SK-N-SH (cell line): ENCODE results near the gene CNKSR2. TPM values are rescaled to one million over a fixed set of nuclear protein-coding genes. Genes with fewer than 3 reads are reported as not detected.

Experiments
- CTCF ChIA-PET: fragments of 300-600, 350-600 bp; formaldehyde crosslinking; extraction: SDS; loops from one replicate; lab custom pipeline; 2021; lab: Yijun Ruan, JAX
- POLR2A ChIA-PET: fragments of 350-600 bp; sonication (Branson Sonifier 250); formaldehyde crosslinking; extraction: SDS; loops from one replicate; lab custom pipeline; 2020; ENCODE audit warnings: antibody characterized with exemption, inconsistent platforms; lab: Yijun Ruan, JAX
- DNase-seq: peaks from one replicate; pipeline ENCODE4 v3.0.0; 2012
- H2AFZ ChIP-seq: fragments of 200-600 bp; sonication (generic); 2 replicates; pipeline ENCODE4 v1.8.1; 2016; ENCODE audit warnings: antibody characterized with exemption, mild to moderate bottlenecking, low read depth
- H3F3A ChIP-seq: fragments of 200-600 bp; sonication (generic); replicated peaks from 2 replicates; pipeline ENCODE3; 2016; ENCODE audit warnings: antibody characterized with exemption, mild to moderate bottlenecking; ENCODE audit not compliant: insufficient read depth
- H3K27ac ChIP-seq, 2 experiments: fragments of 200-500 bp in 1 of 2; fragments of 200-600 bp in 1 of 2; sonication (Bioruptor generic) in 1 of 2; sonication (generic), shearing (Covaris generic) in 1 of 2; 2 replicates each; pipeline versions ENCODE4 v1.5.1 to v1.6.1; 2014 to 2016; ENCODE audit warnings: low read depth in 2 of 2, inconsistent platforms in 1 of 2, low read length in 1 of 2, mild to moderate bottlenecking in 1 of 2, mixed read lengths in 1 of 2
- H3K27me3 ChIP-seq: fragments of 200-600 bp; sonication (generic), shearing (Covaris generic); 2 replicates; pipeline ENCODE4 v1.6.1; 2016; ENCODE audit warnings: mixed run types; ENCODE audit not compliant: insufficient read depth
- H3K36me3 ChIP-seq, 2 experiments: fragments of 200-500 bp in 1 of 2; fragments of 200-600 bp in 1 of 2; sonication (Bioruptor generic) in 1 of 2; sonication (generic) in 1 of 2; replicated peaks in 1 of 2; 2 replicates each; pipeline versions ENCODE3 to v1.5.1; 2014 to 2016; ENCODE audit warnings: low read length in 1 of 2, mild to moderate bottlenecking in 1 of 2; ENCODE audit not compliant: insufficient read depth in 2 of 2, control insufficient read depth in 1 of 2
- H3K4me1 ChIP-seq, 2 experiments: fragments of 200-500 bp in 1 of 2; fragments of 200-600 bp in 1 of 2; sonication (Bioruptor generic) in 1 of 2; sonication (generic), shearing (Covaris generic) in 1 of 2; 2 replicates each; pipeline versions ENCODE4 v1.5.1 to v1.6.1; 2014 to 2016; ENCODE audit warnings: low read depth in 1 of 2, low read length in 1 of 2, mixed run types in 1 of 2; ENCODE audit not compliant: insufficient read depth in 2 of 2, control insufficient read depth in 1 of 2
- H3K4me2 ChIP-seq: fragments of 200-600 bp; sonication (generic), shearing (Covaris generic); 2 replicates; pipeline ENCODE4 v1.6.1; 2017; ENCODE audit warnings: mixed run types
- H3K4me3 ChIP-seq, 2 experiments: fragments of 200-500 bp in 1 of 2; fragments of 200-600 bp in 1 of 2; sonication (Bioruptor generic) in 1 of 2; sonication (generic), shearing (Covaris generic) in 1 of 2; 2 replicates each; pipeline versions ENCODE4 v1.5.1 to v1.8.1; 2014 to 2016; ENCODE audit warnings: low read depth in 2 of 2, inconsistent platforms in 1 of 2, low read length in 1 of 2, mild to moderate bottlenecking in 1 of 2, mixed read lengths in 1 of 2, moderate library complexity in 1 of 2
- H3K79me2 ChIP-seq: fragments of 200-600 bp; sonication (generic); 2 replicates; pipeline ENCODE4 v1.8.1; 2017; ENCODE audit warnings: mild to moderate bottlenecking; ENCODE audit not compliant: insufficient read depth
- H3K9ac ChIP-seq: fragments of 200-600 bp; sonication (generic); 2 replicates; pipeline ENCODE4 v1.6.1; 2017; ENCODE audit warnings: mixed run types
- H3K9me2 ChIP-seq: fragments of 200-600 bp; sonication (generic); 2 replicates; pipeline ENCODE4 v1.6.1; 2017; ENCODE audit warnings: mixed run types
- H3K9me3 ChIP-seq: fragments of 200-600 bp; sonication (generic); 2 replicates; pipeline ENCODE4 v1.6.1; 2017; ENCODE audit warnings: mixed run types, mild to moderate bottlenecking, moderate library complexity
- H4K20me1 ChIP-seq: fragments of 200-600 bp; sonication (generic); 2 replicates; pipeline ENCODE4 v1.6.1; 2017; ENCODE audit warnings: mild to moderate bottlenecking, mixed run types; ENCODE audit not compliant: insufficient read depth
- RCOR1 ChIP-seq: fragments of 150-350 bp; IDR thresholded peaks from 2 replicates; pipeline ENCODE4 v1.6.1; 2017; ENCODE audit warnings: antibody characterized with exemption, low read length
- WGBS: methylation state at CpG from one replicate; pipeline ENCODE4 v1.1.6; 2017; ENCODE audit warnings: low lambda C conversion rate; 5-methylcytosine and 5-hydroxymethylcytosine counted together
- polyA plus RNA-seq, 3 experiments: library from polyadenylated mRNA; depleted of rRNA; stranded (reverse); fragments of >200 nt; gene quantifications; 2 replicates each; pipeline ENCODE4 v1.2.3, GENCODE V29; 2012
- TF ChIP-seq, protein P1 (sequence below): IDR thresholded peaks from 2 replicates; pipeline ENCODE4 v1.4.0; 2012; ENCODE audit warnings: low read depth

CNKSR2 gene
- polyA plus RNA-seq, 1 of the 3 experiments (the other 2 are of a cell fraction): 0.03 TPM

- H3K36me3 ChIP-seq: no peaks in the 10 kb centered on the region
- no peaks in the 10 kb centered on the region for H3F3A ChIP-seq
- H3K9me2 ChIP-seq: no peaks in the 10 kb centered on the region
- H3K27ac ChIP-seq: no peak overlapping the region
- H3K9me3 ChIP-seq: no peaks in the 10 kb centered on the region
- 26% methylated on average over 4 of the region's 4 CpGs for WGBS
- no peak for DNase-seq
- no peaks in the 10 kb centered on the region for H3K79me2 ChIP-seq
- TF ChIP-seq, protein P1, sequence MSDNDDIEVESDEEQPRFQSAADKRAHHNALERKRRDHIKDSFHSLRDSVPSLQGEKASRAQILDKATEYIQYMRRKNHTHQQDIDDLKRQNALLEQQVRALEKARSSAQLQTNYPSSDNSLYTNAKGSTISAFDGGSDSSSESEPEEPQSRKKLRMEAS: no peak
- 0 out of 2 replicates have a peak, but pooled peaks have one; percentile 51 for TF ChIP-seq RCOR1
- ChIA-PET POLR2A (no interaction called here), CTCF (interaction anchor here (1.3 kb wide), 1 partner anchor 21 kb away, joined by 6 read pairs; no protein-coding TSS in a partner anchor)
- no peak overlapping the region for H2AFZ ChIP-seq
- H4K20me1 ChIP-seq: no peaks in the 10 kb centered on the region
- no peaks in the 10 kb centered on the region; a peak in 1 of 4 replicates for H3K4me1 ChIP-seq
- H3K4me2 ChIP-seq: no peak overlapping the region
- no peak overlapping the region for H3K9ac ChIP-seq
- H3K4me3 ChIP-seq: no peak overlapping the region
- H3K27me3 ChIP-seq: no peaks in the 10 kb centered on the region
These were observed 328.5 kb downstream of the CNKSR2 start for GRCh38 chrX:21702725-21703124.
